Posterior cingulate gyrus (tissue), 11 donors: ENCODE results near the gene MRFAP1.
A peak's percentile ranks its signal among the peaks of the same experiment; 100 is the strongest.

ENCODE experiments used
- DNase-seq, 10 donors: peaks; one replicate each; pipeline versions ENCODE4 v3.0.0 to v3.0.0-alpha.2; 2020 to 2021; ENCODE audit warnings: mixed read lengths in 3 of 10
- intact Hi-C: fragments of 100-400 bp; cut with DNase I; formaldehyde crosslinking; loops from one replicate; pipeline ENCODE4 v1.15.1; 2023

The MRFAP1 gene

GRCh38 chr4:6686104-6686787, 45.8 kb downstream of the MRFAP1 start:
- peak in 1 of 10 donors; percentile 52 for DNase-seq
- intact Hi-C loops, result no loop called here

DNA sequence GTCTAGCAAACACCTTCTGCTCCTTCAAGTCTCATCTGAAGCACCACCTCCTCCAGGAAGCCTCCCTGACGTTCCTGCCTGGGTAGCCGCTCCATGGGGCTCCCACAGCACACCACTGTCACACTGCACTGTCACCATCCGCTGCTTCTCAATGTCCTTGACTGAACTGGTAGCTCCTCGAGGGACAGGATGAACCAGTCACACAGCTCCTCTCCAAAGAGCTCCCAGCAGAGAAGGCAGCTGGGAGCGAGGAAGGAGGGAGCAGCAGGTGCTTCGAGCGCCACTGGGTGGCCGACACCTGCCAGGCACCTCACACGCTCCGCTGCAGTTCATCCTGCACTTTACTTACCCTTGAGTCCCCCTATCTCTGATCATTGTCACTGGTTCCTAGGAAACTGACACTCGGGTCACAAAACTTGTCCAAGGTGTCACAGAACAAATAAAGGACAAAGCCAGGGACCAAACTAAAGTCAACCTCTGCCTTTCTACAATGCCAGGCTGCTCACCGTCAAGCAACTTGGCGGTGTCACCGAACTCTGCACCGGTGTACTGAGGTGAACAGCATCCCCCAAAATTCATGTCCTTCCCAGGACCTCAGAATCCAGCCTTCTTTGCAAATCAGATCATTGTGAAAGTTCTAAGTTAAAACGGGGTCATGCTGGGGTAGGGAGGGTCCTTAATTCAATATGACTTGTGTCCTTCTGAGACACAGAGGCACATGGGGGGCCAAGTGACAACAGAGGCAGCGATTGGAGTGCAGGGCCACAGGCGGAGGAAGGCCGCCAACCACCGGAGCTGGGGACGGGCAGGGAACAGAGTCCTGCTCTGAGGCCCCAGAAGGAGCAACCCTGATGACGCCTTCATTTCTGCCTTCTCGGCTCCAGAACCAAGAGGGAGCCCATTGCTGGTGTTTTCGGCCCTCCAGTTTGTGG, 47.7 kb downstream of the MRFAP1 start:
- DNase-seq, result peak in 1 of 10 donors; percentile 83
- intact Hi-C loops, result no loop called here

DNA sequence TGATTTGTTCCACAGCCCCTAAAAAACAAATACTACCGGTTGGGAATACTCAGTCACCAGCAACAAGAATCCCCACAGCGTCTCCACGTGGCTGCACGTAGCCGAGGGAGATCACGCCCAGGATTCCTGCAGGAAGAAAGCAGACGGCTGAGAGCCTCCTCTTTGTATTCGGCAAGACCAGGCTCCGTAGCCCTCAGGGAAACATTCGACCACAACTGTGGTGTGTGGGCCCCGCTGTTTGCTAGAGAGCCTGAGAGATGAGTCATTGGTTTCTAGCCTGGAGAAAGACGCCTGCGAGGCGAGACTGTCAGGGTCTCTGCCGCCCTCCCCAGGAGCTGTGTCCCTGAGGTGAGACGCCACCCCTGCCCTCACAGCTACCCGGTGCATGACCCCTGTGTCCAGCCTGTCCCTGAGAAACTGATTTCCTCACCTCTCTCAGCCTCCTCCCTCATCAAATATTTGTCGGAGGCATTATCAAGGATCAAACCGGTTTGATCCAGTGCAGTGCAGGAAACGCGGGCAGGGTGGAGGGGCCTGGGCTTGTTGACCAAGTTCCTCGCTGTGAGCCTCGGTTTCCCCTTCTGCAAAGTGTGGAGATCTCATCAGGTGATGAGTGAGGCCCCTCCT, 48.5 kb downstream of the MRFAP1 start:
- peak in 7 of 10 donors; percentile 28 to 90 (median 61) for DNase-seq
- intact Hi-C loops, result no loop called here

GRCh38 chr4:6689506-6689960, 49.0 kb downstream of the MRFAP1 start:
- DNase-seq, result peak in 1 of 10 donors; percentile 70
- intact Hi-C loops, result no loop called here
